Hematopoietic multipotent progenitor cell (in vitro differentiated cells): ENCODE measurements around the gene LRRIQ4. TPM values are rescaled to one million over a fixed set of nuclear protein-coding genes. Genes with fewer than 3 reads are reported as not detected.

Source experiments
- DNase-seq, 3 donors: peaks; one replicate each; pipeline ENCODE4 v3.0.0-alpha.2; 2011 to 2015; ENCODE audit warnings: low read depth in 2 of 3, low spot score in 2 of 3
- total RNA-seq: library from RNA; depleted of rRNA; stranded (reverse); fragments of >200 nt; gene quantifications from one replicate; pipeline ENCODE4 v1.2.3, GENCODE V29; 2012

LRRIQ4 gene
- under 0.01 TPM for total RNA-seq

DNA sequence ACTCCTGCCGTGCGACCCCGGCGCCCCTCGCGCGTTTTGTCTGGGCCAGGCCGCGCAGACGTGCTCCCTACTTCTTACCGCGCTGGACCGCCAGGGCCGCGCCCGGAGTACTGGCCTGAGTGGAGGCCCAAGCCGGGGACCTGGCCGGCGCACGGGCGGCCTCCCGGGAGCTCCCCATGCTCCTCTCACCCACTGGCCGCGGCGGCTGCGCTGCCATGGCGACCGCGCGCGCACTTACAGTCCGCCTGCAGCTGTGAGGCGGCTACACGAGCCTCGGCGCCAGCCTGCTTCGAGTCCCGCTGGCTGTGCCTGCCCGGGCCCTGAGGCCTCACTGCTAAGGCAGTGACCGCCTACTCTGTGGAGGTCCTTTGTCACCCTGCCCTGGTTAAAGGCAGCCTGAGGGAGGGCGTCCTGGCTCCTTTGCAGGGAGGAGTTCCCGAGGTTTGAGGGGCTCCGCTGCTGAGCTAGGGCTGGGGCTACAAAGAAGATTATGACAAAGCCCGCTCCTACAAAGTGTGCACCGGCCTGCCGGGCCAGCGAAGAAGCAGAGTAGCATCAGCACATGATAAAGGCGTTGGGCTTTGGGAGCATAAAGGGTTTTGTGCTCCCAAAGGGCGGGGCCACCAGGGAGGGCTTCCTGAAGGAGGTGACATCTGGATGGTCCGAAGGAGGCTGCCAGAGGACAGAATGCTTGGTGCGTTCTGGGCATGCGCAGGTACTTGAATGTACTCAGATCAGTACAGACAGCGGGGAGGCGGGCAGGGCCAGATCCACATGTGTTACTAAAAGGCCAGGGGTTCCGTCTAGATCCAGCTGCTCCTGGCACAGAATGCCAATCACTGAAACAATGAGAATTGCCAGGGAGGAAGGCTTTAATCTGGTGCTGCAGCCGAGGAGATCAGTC lies at the start of gene LRRIQ4, which contains the start of gene LRRC34:
LRRIQ4 (plus strand) TSS at position 539 of the 904 bp plus-strand sequence. CDS start 9,052 bp downstream, outside the sequence.
LRRC34 (minus strand) TSS at position 573 of the 904 bp plus-strand sequence; CDS start at position 217, 356 bp downstream.
- peak; percentile 24 to 74 (median 59) for DNase-seq

GRCh38 chr3:169764312-169764881 lies 48.3 kb upstream of the LRRIQ4 start:
- DNase-seq, result peak in 2 of 3 donors; percentile 73 to 74

DNA sequence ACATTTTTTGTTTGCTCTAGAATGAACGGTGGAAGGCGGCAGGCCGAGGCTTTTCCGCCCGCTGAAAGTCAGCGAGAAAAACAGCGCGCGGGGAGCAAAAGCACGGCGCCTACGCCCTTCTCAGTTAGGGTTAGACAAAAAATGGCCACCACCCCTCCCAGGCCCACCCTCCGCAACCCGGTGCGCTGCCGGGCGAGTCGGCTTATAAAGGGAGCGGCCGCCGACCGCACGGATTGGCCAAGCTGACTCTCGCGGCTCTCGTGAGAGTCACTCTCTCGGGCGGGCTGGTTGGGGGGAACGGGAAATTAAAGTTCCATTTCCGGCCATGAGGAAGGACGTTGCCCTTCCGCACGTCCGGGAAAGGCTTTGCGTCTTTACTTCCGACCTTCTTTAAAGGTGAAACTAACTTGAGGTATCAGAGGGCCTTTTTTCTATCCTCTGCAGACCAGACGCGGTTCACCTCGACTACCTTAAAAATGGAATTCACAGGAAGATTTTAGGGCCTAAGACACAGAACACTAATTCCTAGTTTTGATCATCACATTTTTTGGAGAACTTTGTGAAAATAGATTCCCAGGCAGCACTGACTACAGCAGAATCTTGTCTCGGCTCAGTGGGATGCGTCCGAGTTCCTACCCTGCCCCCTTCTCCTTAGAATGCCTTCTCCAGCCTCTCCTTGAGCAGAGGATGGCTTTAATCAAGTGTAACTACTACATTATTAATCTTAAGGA lies 47.6 kb upstream of the LRRIQ4 start, which contains the start of gene TERC:
TERC (minus strand) TSS at position 179 of the 731 bp plus-strand sequence.
- DNase-seq, result peak; percentile 88 to 92 (median 89)

- peak in 2 of 3 donors; percentile 69 to 79 for DNase-seq
These were observed 43.1 kb upstream of the LRRIQ4 start, which contains the start of gene ACTRT3 for GRCh38 chr3:169769287-169770181. Gene ACTRT3 (minus strand): TSS chr3:169769561. CDS start chr3:169769520, 41 bp downstream.

DNA sequence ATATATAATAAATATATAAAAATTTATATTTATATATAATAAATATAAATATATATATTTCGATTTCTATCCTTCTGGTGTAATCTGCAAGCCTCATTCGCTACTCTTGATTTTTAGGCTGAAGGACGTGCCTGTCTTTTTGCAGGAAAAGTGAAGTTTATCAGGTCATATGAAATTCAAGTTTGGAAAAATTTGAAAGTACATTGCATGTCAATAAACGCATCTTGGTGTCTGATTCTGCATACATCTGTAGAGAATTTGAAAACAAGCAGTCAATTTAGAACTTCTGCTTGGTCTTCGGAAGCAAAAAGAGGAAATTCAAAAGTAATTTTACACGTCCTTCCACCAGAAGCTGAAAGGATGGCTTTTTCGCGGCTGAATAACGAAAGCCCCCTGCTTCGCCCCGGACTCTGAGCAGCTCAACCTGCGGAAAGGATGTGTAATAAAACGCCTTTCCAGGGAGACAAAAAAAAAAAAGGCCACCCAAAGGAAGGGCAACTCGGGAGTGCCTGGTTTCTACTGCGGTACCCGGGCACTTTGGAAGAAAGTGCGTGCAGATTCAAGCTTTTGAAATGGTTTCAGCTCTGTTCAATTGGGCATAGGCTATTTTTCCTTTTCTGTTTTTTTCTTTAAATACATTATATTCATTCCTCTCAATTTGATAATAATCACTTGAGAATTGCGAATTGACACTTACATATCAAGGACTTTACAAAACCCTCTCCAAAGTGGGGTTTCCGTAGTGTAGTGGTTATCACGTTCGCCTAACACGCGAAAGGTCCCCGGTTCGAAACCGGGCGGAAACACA lies 41.0 kb upstream of the LRRIQ4 start:
- peak; percentile 78 to 94 (median 84) for DNase-seq

- peak in 2 of 3 donors; percentile 78 to 80 for DNase-seq
These were observed 40.3 kb upstream of the LRRIQ4 start for GRCh38 chr3:169772305-169772896.

DNA sequence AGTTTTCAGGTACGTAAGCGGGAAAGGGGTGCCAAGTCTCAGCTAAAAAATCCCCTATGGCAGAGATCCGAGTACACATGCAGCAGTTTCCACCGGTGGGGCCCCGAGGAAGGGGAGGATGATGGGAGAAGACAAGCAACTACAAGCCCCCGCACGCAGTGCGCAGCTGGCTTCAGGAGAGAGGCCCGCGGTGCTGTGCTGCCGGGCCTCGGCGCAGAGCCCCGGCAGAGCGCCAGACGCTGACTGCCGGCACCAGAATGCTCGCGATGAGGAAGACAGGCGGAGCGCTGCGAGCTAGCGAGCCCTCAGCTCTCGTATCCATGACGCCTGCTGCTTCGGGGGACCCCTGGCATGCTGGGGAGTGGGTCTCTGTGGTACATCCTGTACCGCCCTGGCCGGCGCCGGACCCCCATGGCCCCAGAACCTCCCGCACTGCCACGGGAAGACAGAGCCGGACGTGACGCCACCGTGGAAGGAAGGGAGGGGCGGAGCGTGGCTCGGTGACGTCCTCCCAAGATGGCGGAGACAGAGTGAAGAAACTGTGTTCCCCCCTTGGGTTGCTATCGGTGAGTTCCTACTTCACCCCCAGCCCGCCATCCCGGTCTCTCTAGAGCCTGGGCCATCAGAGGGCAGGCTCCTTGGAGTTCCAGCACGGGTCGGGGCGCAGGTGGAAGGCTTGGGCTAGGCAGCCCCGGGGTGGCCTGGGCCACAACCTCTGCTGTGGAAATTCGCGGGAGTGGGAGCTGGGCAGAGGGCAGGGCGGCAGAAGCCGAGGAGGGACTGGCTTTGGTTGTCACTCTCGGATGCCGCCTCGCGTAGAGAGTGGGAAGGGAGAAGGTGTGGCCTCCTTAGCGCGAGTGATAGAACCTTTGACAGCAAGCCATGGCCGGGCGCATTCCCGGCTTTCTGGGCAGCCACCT lies 39.5 kb upstream of the LRRIQ4 start, which contains the start of gene MYNN:
MYNN (plus strand) TSS at position 500 of the 920 bp plus-strand sequence. CDS start 900 bp downstream, outside the sequence.
- peak; percentile 84 to 96 (median 94) for DNase-seq

GRCh38 chr3:169774186-169774585 lies 38.5 kb upstream of the LRRIQ4 start:
- no peak for DNase-seq

DNA sequence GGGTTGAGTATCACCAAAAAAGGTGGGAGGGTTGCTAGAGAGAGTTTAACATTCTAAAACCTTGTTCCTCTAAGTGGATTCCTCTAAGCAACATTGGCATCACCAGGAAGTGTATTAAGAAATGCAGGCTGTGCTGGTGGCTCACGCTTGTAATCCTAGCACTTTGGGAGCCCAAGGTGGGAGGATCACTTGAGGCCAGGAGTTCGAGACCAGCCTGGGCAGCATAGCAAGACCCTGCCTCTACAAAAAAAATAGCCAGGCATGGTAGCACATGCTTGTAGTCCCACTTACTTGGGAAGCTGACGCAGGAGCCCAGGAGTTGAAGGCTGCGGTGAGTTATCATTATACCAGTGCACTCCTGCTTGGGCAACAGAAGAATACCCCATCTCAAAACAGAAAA lies 34.8 kb upstream of the LRRIQ4 start:
- DNase-seq, result no peak

DNA sequence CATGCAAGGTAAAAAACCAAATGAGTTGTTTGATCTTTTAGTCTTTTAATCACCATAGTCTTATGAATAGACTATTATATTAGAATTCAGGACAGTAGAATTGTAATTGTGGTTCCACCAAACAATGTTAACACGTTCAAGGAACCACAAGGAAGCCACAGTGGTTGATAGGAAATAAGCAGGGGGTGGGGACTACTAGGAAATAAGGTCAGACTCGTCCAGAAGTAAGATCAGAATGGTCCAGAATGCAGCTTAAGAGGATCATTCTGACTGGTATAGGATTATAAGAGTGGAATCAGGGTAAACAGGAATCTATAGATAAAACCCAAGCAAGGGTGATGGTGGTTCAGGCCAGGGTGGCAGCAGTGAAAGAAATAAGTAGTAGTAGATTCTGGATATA lies 31.9 kb upstream of the LRRIQ4 start:
- no peak for DNase-seq

DNA sequence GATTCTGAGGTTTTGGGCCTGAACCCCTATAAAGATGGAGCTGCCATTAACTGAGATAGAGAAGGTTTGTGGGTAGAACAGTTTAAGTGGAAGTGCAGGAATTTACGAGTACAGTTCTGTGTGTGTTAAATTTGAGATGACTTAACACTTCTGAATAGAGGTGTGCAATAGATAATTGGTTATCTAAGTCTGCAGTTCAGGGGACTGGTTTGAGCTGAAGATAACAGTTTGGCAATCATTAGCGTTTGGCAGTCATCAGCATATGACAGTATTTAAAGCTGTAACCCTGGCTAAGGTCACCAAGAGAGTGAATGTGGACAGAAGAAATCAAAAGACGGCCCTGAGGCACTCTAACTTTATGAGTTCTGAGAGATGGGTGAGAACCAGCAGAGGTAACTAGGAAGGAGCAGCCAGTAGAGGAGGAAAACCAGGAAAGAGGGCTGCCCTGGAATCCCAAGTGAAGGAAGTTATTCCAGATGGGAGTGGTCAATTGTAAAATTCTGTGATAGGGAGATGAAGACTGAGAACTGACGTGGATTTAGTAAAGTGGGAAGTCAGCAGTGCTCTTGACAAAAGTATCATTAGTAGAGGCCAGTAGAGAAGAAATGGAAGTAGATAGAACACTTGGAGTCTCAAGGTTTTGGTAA lies 31.3 kb upstream of the LRRIQ4 start:
- DNase-seq, result no peak

- no peak for DNase-seq
These were observed 25.6 kb upstream of the LRRIQ4 start for GRCh38 chr3:169787120-169787519.

- no peak for DNase-seq
These were observed 24.9 kb upstream of the LRRIQ4 start for GRCh38 chr3:169787791-169788190.

DNA sequence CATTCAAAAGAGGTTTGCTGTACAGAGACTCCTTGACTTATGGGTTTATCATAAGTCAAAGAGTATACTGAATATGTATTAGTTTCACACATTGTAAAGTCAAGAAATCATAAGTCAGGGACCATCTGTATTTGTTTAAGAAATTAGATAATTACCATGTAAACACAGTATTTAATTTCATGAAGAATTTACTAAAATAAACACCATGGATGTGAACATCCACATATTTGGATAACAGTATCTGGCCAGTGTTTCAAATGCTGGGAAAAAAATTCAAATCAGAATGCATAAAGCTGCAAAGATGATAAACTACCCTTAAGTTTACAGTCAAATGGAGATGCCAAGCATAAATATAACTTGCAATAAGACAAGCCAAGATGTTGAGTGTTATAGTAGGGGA lies 22.5 kb upstream of the LRRIQ4 start:
- no peak for DNase-seq

GRCh38 chr3:169790687-169791429 lies 21.8 kb upstream of the LRRIQ4 start:
- no peak for DNase-seq

DNA sequence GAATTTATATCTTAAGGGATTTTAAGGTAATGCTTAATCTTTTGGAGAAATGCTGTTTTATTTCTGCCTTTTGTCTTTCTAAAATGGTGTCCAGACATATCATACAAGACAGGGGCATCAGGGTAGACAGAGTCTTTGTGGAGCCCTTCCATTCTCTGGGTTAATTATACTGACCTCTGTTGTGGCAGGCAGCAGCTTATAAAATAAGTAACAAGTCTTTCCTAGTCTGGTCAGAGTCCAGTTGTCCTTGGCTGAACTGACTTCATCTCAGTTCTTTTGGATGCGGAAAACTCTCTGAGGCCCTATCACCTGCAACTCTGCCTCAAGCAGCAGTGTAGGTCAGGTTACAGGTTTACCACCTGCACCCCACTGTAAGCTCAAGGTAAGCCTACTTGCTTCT lies 20.3 kb upstream of the LRRIQ4 start:
- DNase-seq, result no peak
